ENCODE results near the gene DSCAM.

- TF ChIP-seq POLR2AphosphoS5 (IDR thresholded peaks at IDR 0.05) (no peak), POLR2A (IDR thresholded peaks at IDR 0.05) (no peak), EP300 (IDR thresholded peaks at IDR 0.05) (no peak)
Observed at GRCh38 chr21:40165773-40166070, 681.2 kb downstream of the DSCAM start.

Measured in gastroesophageal sphincter (tissue), 2 donors.